ENCODE measurements around the gene CCDC74B. TPM values are rescaled to one million over a fixed set of nuclear protein-coding genes. Genes with fewer than 3 reads are reported as not detected.
"Not testable (repeated sequence)": the region's sequence is repeated elsewhere in the genome, so short reads cannot be mapped to it uniquely, and the experiment has no call there.

CCDC74B gene
- total RNA-seq, 2 donors from 2014 or later = 0.83 to 1.7 TPM

GRCh38 chr2:130150181-130151144 is 5.6 kb upstream of the CCDC74B start:
- DNase-seq (ENCODE audit: low spot score) = no peak
- no peak overlapping the region for H3K27ac Mint-ChIP-seq
- no peak for ATAC-seq
- peaks cover 0 to 3% of the 10 kb centered on the region in 2 donors for H3K4me1 Mint-ChIP-seq (ENCODE audit: low read depth in 2 of 2)
- no peaks in the 10 kb centered on the region for H3K36me3 Mint-ChIP-seq
- H3K27me3 Mint-ChIP-seq = peaks cover 8 to 10% of the 10 kb centered on the region in 2 donors
- H3K4me3 Mint-ChIP-seq = no peak overlapping the region
- no peaks in the 10 kb centered on the region for H3K9me3 Mint-ChIP-seq

GRCh38 chr2:130148515-130148914 is 3.6 kb upstream of the CCDC74B start:
- ATAC-seq; H3K27ac Mint-ChIP-seq; H3K27me3 Mint-ChIP-seq; H3K9me3 Mint-ChIP-seq; DNase-seq (ENCODE audit: low spot score); H3K4me3 Mint-ChIP-seq; H3K36me3 Mint-ChIP-seq; H3K4me1 Mint-ChIP-seq (ENCODE audit: low read depth in 2 of 2): not testable (repeated sequence)

- H3K36me3 Mint-ChIP-seq; H3K9me3 Mint-ChIP-seq; DNase-seq (ENCODE audit: low spot score): not testable (repeated sequence)
- peak; percentile 44 to 64 for ATAC-seq
- H3K27me3 Mint-ChIP-seq = peaks cover 8 to 15% of the 10 kb centered on the region in 2 donors
- peak overlapping the region in 1 of 2 donors; percentile 77 for H3K27ac Mint-ChIP-seq
- peak overlapping the region; percentile 66 for H3K4me3 Mint-ChIP-seq
- peaks cover 9 to 10% of the 10 kb centered on the region in 2 donors for H3K4me1 Mint-ChIP-seq (ENCODE audit: low read depth in 2 of 2)
These were observed 1.5 kb downstream of the CCDC74B start for GRCh38 chr2:130143266-130144039.

GRCh38 chr2:130142396-130143265 is 2.3 kb downstream of the CCDC74B start:
- DNase-seq (ENCODE audit: low spot score); H3K36me3 Mint-ChIP-seq; H3K9me3 Mint-ChIP-seq; H3K4me1 Mint-ChIP-seq (ENCODE audit: low read depth in 2 of 2): not testable (repeated sequence)
- Mint-ChIP-seq H3K4me3 (peak overlapping the region; percentile 66), H3K27me3 (peaks cover 8 to 15% of the 10 kb centered on the region in 2 donors), H3K27ac (peak overlapping the region in 1 of 2 donors; percentile 77)
- peak in 1 of 2 donors; percentile 21 for ATAC-seq

- DNase-seq (ENCODE audit: low spot score); H3K9me3 Mint-ChIP-seq; H3K36me3 Mint-ChIP-seq; ATAC-seq; H3K4me1 Mint-ChIP-seq (ENCODE audit: low read depth in 2 of 2); H3K27ac Mint-ChIP-seq; H3K4me3 Mint-ChIP-seq: not testable (repeated sequence)
- H3K27me3 Mint-ChIP-seq = peaks cover 8 to 13% of the 10 kb centered on the region in 2 donors
These were observed 3.1 kb downstream of the CCDC74B start for GRCh38 chr2:130141645-130142370.

- H3K4me3 Mint-ChIP-seq; H3K27me3 Mint-ChIP-seq; H3K36me3 Mint-ChIP-seq; ATAC-seq; H3K9me3 Mint-ChIP-seq; DNase-seq (ENCODE audit: low spot score); H3K4me1 Mint-ChIP-seq (ENCODE audit: low read depth in 2 of 2); H3K27ac Mint-ChIP-seq: not testable (repeated sequence)
These were observed 3.9 kb downstream of the CCDC74B start for GRCh38 chr2:130141002-130141401.

GRCh38 chr2:130140516-130140915 is 4.4 kb downstream of the CCDC74B start:
- not testable (repeated sequence) for H3K36me3 Mint-ChIP-seq; DNase-seq (ENCODE audit: low spot score); ATAC-seq; H3K9me3 Mint-ChIP-seq; H3K27me3 Mint-ChIP-seq; H3K4me1 Mint-ChIP-seq (ENCODE audit: low read depth in 2 of 2); H3K4me3 Mint-ChIP-seq; H3K27ac Mint-ChIP-seq

GRCh38 chr2:130139331-130140280 is 5.3 kb downstream of the CCDC74B start:
- H3K4me3 Mint-ChIP-seq; H3K27ac Mint-ChIP-seq; ATAC-seq; H3K36me3 Mint-ChIP-seq; DNase-seq (ENCODE audit: low spot score); H3K4me1 Mint-ChIP-seq (ENCODE audit: low read depth in 2 of 2); H3K9me3 Mint-ChIP-seq; H3K27me3 Mint-ChIP-seq: not testable (repeated sequence)

GRCh38 chr2:130138841-130139251 is 6.1 kb downstream of the CCDC74B start:
- not testable (repeated sequence) for H3K27ac Mint-ChIP-seq, H3K27me3 Mint-ChIP-seq, H3K4me3 Mint-ChIP-seq

GRCh38 chr2:130138326-130138725 is 6.6 kb downstream of the CCDC74B start:
- not testable (repeated sequence) for H3K4me1 Mint-ChIP-seq (ENCODE audit: low read depth in 2 of 2); H3K4me3 Mint-ChIP-seq

More at GRCh38 chr2:130138841-130139251, 6.1 kb downstream of the CCDC74B start:
- H3K4me1 Mint-ChIP-seq (ENCODE audit: low read depth in 2 of 2); DNase-seq (ENCODE audit: low spot score); H3K9me3 Mint-ChIP-seq; ATAC-seq; H3K36me3 Mint-ChIP-seq: not testable (repeated sequence)

GRCh38 chr2:130137118-130137517 is 7.8 kb downstream of the CCDC74B start:
- not testable (repeated sequence) for ATAC-seq; H3K4me1 Mint-ChIP-seq (ENCODE audit: low read depth in 2 of 2); H3K36me3 Mint-ChIP-seq; H3K27ac Mint-ChIP-seq; DNase-seq (ENCODE audit: low spot score); H3K9me3 Mint-ChIP-seq; H3K4me3 Mint-ChIP-seq
- peaks cover 8 to 10% of the 10 kb centered on the region in 2 donors for H3K27me3 Mint-ChIP-seq

More at GRCh38 chr2:130138326-130138725, 6.6 kb downstream of the CCDC74B start:
- not testable (repeated sequence) for H3K27ac Mint-ChIP-seq; ATAC-seq; DNase-seq (ENCODE audit: low spot score); H3K36me3 Mint-ChIP-seq; H3K9me3 Mint-ChIP-seq; H3K27me3 Mint-ChIP-seq

GRCh38 chr2:130136546-130136945 is 8.4 kb downstream of the CCDC74B start:
- not testable (repeated sequence) for ATAC-seq; DNase-seq (ENCODE audit: low spot score); H3K36me3 Mint-ChIP-seq; H3K9me3 Mint-ChIP-seq; H3K4me1 Mint-ChIP-seq (ENCODE audit: low read depth in 2 of 2); H3K4me3 Mint-ChIP-seq; H3K27ac Mint-ChIP-seq
- peaks cover 11 to 15% of the 10 kb centered on the region in 2 donors for H3K27me3 Mint-ChIP-seq

Measured in natural killer cell treated with Interleukin-12 subunit alpha and Interleukin-12 subunit beta and Interleukin-15 and Interleukin-18, amount 100 ng/mL, for 72 hours (primary cell).